Gastrocnemius medialis (tissue), 4 donors: ENCODE results near the gene ZNF566. TPM values are rescaled to one million over a fixed set of nuclear protein-coding genes. Genes with fewer than 3 reads are reported as not detected.

Experiments
- ATAC-seq, 2 donors: fragments of 150-250 bp; one replicate each; pipeline ENCODE4 v1.9.1; 2016
- DNase-seq, 2 donors: peaks; one replicate each; pipeline ENCODE4 v3.0.0-alpha.2; 2019
- H3K27ac ChIP-seq, 4 donors: fragments of 200-600 bp; sonication (generic); 1 replicate in 1 of 4; 2 replicates in 3 of 4; pipeline ENCODE4 v1.5.1; 2016 to 2018; ENCODE audit warnings: mild to moderate bottlenecking in 2 of 4, moderate library complexity in 1 of 4
- H3K27me3 ChIP-seq, 3 donors: fragments of 200-600 bp; sonication (generic) in 2 of 3; 1 replicate in 1 of 3; 2 replicates in 2 of 3; pipeline versions ENCODE4 v1.5.1 to v1.6.0; 2016 to 2019; ENCODE audit warnings: mild to moderate bottlenecking in 1 of 3, moderate library complexity in 1 of 3
- H3K36me3 ChIP-seq, 2 donors: fragments of 200-600 bp; sonication (generic) in 1 of 2; one replicate each; pipeline ENCODE4 v1.5.1; 2017 to 2018
- H3K4me1 ChIP-seq, 2 donors: fragments of 200-600 bp; sonication (generic) in 1 of 2; one replicate each; pipeline ENCODE4 v1.5.1; 2016 to 2017; ENCODE audit warnings: mild to moderate bottlenecking in 2 of 2
- H3K4me3 ChIP-seq, 4 donors: fragments of 200-600 bp; sonication (generic) in 3 of 4; 1 replicate in 1 of 4; 2 replicates in 3 of 4; pipeline ENCODE4 v1.5.1; 2016 to 2019; ENCODE audit warnings: mild to moderate bottlenecking in 2 of 4
- H3K9me3 ChIP-seq, 3 donors: fragments of 200-600 bp; sonication (generic) in 2 of 3; 1 replicate in 1 of 3; 2 replicates in 2 of 3; pipeline ENCODE4 v1.5.1; 2016 to 2019
- POLR2A ChIP-seq, 2 donors: fragments of 450-650 bp; IDR thresholded peaks; one replicate each; pipeline ENCODE4 v1.6.1; 2017; ENCODE audit warnings: antibody characterized with exemption in 2 of 2, mild to moderate bottlenecking in 2 of 2, moderate library complexity in 2 of 2
- in situ Hi-C, 4 donors: fragments of 200-750 bp; cut with MboI; loops; one replicate each; pipeline versions ENCODE4 v1.15.0 to v1.8.0; 2017; ENCODE audit warnings: low sequenced_read_pairs in 4 of 4
- intact Hi-C: fragments of 100-400 bp; cut with DNase I; formaldehyde crosslinking; loops from one replicate; pipeline ENCODE4 v1.15.1; 2023; ENCODE audit warnings: low total_unique reads
- total RNA-seq, 4 donors: library from RNA; depleted of rRNA; stranded (reverse); fragments of >200 nt; gene quantifications; one replicate each; pipeline versions ENCODE4 v1.1.0 to v1.2.3, GENCODE V29; 2016
- TF ChIP-seq, protein P1 (sequence below), 5 experiments: fragments of 450-650 bp in 3 of 5; fragments of 200-600 bp in 2 of 5; sonication (generic) in 2 of 5; IDR thresholded peaks in 4 of 5; conservative IDR thresholded peaks in 1 of 5; 1 replicate in 4 of 5; 2 replicates in 1 of 5; pipeline ENCODE4 v1.5.1; 2016 to 2019; ENCODE audit warnings: antibody characterized with exemption in 5 of 5, mild to moderate bottlenecking in 3 of 5, moderate library complexity in 3 of 5

Gene ZNF566
- total RNA-seq, 4 donors from 2014 or later = 4.1 to 8.3 (median 5.9) TPM

DNA sequence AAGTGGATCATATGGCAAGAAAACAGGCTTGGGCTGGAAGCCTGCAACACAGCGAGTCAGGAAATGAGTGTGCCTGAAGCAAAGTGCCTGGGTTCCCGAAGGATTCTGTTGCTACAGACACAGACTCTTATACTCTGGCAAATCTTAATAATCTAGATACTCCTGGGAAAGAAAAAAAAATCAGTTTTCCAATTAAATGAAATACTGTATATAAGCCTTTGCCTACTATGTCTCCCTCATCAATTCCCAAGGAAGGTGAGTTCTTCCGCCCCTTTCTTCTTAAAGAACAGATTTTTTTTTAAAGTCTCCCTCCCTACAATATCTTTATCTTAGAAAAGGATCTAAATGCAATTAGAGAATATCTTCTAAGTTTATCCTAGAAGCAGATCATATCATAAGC is 81.3 kb downstream of the ZNF566 start:
- no peaks in the 10 kb centered on the region for H3K9me3 ChIP-seq
- H3K4me3 ChIP-seq = no peak overlapping the region
- DNase-seq (no peak), ATAC-seq (no peak)
- TF ChIP-seq, protein P1, sequence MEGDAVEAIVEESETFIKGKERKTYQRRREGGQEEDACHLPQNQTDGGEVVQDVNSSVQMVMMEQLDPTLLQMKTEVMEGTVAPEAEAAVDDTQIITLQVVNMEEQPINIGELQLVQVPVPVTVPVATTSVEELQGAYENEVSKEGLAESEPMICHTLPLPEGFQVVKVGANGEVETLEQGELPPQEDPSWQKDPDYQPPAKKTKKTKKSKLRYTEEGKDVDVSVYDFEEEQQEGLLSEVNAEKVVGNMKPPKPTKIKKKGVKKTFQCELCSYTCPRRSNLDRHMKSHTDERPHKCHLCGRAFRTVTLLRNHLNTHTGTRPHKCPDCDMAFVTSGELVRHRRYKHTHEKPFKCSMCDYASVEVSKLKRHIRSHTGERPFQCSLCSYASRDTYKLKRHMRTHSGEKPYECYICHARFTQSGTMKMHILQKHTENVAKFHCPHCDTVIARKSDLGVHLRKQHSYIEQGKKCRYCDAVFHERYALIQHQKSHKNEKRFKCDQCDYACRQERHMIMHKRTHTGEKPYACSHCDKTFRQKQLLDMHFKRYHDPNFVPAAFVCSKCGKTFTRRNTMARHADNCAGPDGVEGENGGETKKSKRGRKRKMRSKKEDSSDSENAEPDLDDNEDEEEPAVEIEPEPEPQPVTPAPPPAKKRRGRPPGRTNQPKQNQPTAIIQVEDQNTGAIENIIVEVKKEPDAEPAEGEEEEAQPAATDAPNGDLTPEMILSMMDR (IDR thresholded peaks at IDR 0.05 in 4 of 5, conservative IDR thresholded peaks at IDR 0.05 in 1 of 5) = no peak
- TF ChIP-seq POLR2A (IDR thresholded peaks at IDR 0.05) = no peak
- H3K4me1 ChIP-seq = no peaks in the 10 kb centered on the region
- H3K36me3 ChIP-seq = peaks cover 8 to 69% of the 10 kb centered on the region in 2 donors
- intact Hi-C loops = no loop called here
- no peak overlapping the region for H3K27ac ChIP-seq
- no peaks in the 10 kb centered on the region for H3K27me3 ChIP-seq
- in situ Hi-C loops = no loop called here

- Histone ChIP-seq H3K4me1 (no peaks in the 10 kb centered on the region), H3K27ac (no peak overlapping the region), H3K27me3 (no peaks in the 10 kb centered on the region), H3K4me3 (no peak overlapping the region), H3K9me3 (no peaks in the 10 kb centered on the region), H3K36me3 (peaks cover 13 to 92% of the 10 kb centered on the region in 2 donors)
- ATAC-seq (no peak), DNase-seq (no peak)
- in situ Hi-C loops = no loop called here
- TF ChIP-seq, protein P1 (IDR thresholded peaks at IDR 0.05 in 4 of 5, conservative IDR thresholded peaks at IDR 0.05 in 1 of 5) = no peak
- TF ChIP-seq POLR2A (IDR thresholded peaks at IDR 0.05) = no peak
- intact Hi-C loops = no loop called here
These were observed 84.9 kb downstream of the ZNF566 start for GRCh38 chr19:36404498-36404897.

DNA sequence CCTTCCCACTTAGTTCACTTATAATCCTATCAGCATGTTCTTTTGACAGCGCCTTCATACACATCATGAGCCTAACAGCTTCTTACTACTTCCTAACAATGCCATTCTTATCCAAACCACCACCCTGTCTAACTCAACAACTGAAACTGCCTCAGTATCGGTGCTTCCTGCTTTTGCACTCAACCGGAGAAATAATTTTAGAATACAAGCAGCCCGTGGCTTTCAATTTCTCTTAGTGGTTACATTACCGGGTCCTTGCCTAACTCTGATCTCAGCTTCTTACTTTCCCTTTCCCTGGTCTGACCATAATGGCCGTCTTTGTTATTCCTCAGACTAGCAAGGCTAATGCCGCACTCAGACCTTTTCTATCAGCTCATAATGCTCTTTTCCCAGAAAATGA is 87.9 kb downstream of the ZNF566 start:
- Histone ChIP-seq H3K9me3 (peaks cover 0 to 7% (median 0%) of the 10 kb centered on the region in 3 donors), H3K27me3 (no peaks in the 10 kb centered on the region), H3K4me1 (no peaks in the 10 kb centered on the region), H3K27ac (no peak overlapping the region), H3K36me3 (peaks cover 7 to 85% of the 10 kb centered on the region in 2 donors), H3K4me3 (no peak overlapping the region)
- ATAC-seq (no peak), DNase-seq (no peak)
- intact Hi-C loops (no loop called here), in situ Hi-C loops (no loop called here)
- no peak for TF ChIP-seq POLR2A (IDR thresholded peaks at IDR 0.05)
- TF ChIP-seq, protein P1 (IDR thresholded peaks at IDR 0.05 in 4 of 5, conservative IDR thresholded peaks at IDR 0.05 in 1 of 5) = no peak

DNA sequence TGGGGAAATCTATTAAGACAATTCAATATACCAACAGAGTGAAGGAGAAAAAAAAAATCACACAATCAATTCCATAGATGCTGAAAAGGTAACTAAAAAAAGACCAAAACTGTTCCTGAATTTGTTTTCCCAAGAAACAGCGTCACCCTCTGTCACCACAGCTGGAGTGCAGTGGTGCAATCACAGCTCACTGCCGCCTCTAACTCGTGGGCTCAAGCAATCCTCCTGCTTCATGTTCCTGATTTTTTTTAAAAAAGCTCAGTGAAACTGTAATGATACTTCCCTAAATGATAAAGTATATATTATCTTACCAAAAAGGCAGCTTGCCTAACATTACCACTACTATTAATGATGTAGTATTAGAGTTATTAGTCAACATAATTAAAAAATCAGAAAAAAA is 90.8 kb downstream of the ZNF566 start:
- DNase-seq (no peak), ATAC-seq (no peak)
- no peaks in the 10 kb centered on the region for H3K4me1 ChIP-seq
- no peak overlapping the region for H3K4me3 ChIP-seq
- intact Hi-C loops (no loop called here), in situ Hi-C loops (no loop called here)
- TF ChIP-seq, protein P1 (IDR thresholded peaks at IDR 0.05 in 4 of 5, conservative IDR thresholded peaks at IDR 0.05 in 1 of 5) = no peak
- TF ChIP-seq POLR2A (IDR thresholded peaks at IDR 0.05) = no peak
- peaks cover 7 to 85% of the 10 kb centered on the region in 2 donors for H3K36me3 ChIP-seq
- H3K9me3 ChIP-seq = peaks cover 2 to 24% (median 4%) of the 10 kb centered on the region in 3 donors
- H3K27me3 ChIP-seq = no peaks in the 10 kb centered on the region
- no peak overlapping the region for H3K27ac ChIP-seq

Other genes starting within 250 kb of the ZNF566 start
- gene ZFP14, start 110.4 kb downstream of the ZNF566 start, total RNA-seq = 1 to 10 TPM in 1 of 4 donors, under 1 TPM in 3; 0.67 to 1.9 (median 0.74) TPM
- under 1 TPM; 0.10 to 0.98 (median 0.92) TPM for gene ZFP82, start 70.9 kb downstream of the ZNF566 start, total RNA-seq
- gene ZNF260, start 38.7 kb upstream of the ZNF566 start, total RNA-seq = 10 to 100 TPM in 1 of 4 donors, 1 to 10 TPM in 3; 1.3 to 16.3 (median 3.2) TPM
- 1 to 10 TPM; 4.1 to 6.6 (median 5.4) TPM for gene ZNF529, start 83.7 kb upstream of the ZNF566 start, total RNA-seq
- gene ZNF382, start 115.8 kb upstream of the ZNF566 start, total RNA-seq = 1 to 10 TPM in 2 of 4 donors, under 1 TPM in 2; 0.16 to 9.0 (median 1.9) TPM
- 1 to 10 TPM; 1.0 to 4.5 (median 2.6) TPM for gene ZNF461, start 177.3 kb upstream of the ZNF566 start, total RNA-seq
- 1 to 10 TPM; 1.1 to 3.5 (median 1.9) TPM for gene ZNF567, start 198.1 kb upstream of the ZNF566 start, total RNA-seq